HepG2 (cell line): ENCODE results near the gene DDX53. TPM values are rescaled to one million over a fixed set of nuclear protein-coding genes. Genes with fewer than 3 reads are reported as not detected.

Source experiments
- ATAC-seq: fragments of 200-7000 bp; cut with Tn5 transposase; 3 replicates; pipeline ENCODE4 v1.9.1; 2020; ENCODE audit warnings: mild to moderate bottlenecking, moderate library complexity
- BruUV-seq: library from RNA; stranded (reverse); fragments of 400-500 nt; replicated peaks from 2 replicates; lab custom pipeline; 2021; lab: Mats Ljungman, UMichigan
- CTCF ChIA-PET: fragments of 300-600 bp; formaldehyde crosslinking; extraction: SDS; loops from one replicate; lab custom pipeline; 2021; ENCODE audit warnings: low total read pairs, inconsistent platforms, low intra/inter-chr PET ratio; lab: Yijun Ruan, JAX
- POLR2A ChIA-PET: fragments of 350-600 bp; sonication (Branson Sonifier 250); formaldehyde crosslinking; loops from one replicate; lab custom pipeline; 2020; ENCODE audit warnings: antibody characterized with exemption, inconsistent platforms; lab: Yijun Ruan, JAX
- DNase-seq: peaks from one replicate; pipeline ENCODE4 v3.0.0-alpha.2; 2015; ENCODE audit warnings: low spot score
- FAIRE-seq: peaks from 3 replicates; lab custom pipeline; 2011; peaks lifted over from hg19 to GRCh38; lab: Jason Lieb, UNC
- H2AFZ ChIP-seq: one replicate; pipeline ENCODE4 v1.6.1; 2011; ENCODE audit warnings: low read length, inconsistent platforms
- H3K27ac ChIP-seq: fragments of 300-600 bp; 3 replicates; pipeline ENCODE4 v1.8.0; 2011; ENCODE audit warnings: mixed run types, mild to moderate bottlenecking, mixed read lengths, low read length, inconsistent platforms; ENCODE audit not compliant: insufficient read depth; ENCODE audit errors: extremely low read length
- H3K27me3 ChIP-seq, 2 experiments: fragments of 200-600 bp in 1 of 2; 2 replicates in 1 of 2; 3 replicates in 1 of 2; pipeline versions ENCODE4 v1.6.0 to v1.8.0; 2011; ENCODE audit warnings: low read length in 2 of 2, mild to moderate bottlenecking in 2 of 2, moderate library complexity in 2 of 2, inconsistent platforms in 1 of 2; ENCODE audit not compliant: insufficient read depth in 2 of 2, control insufficient read depth in 1 of 2
- H3K36me3 ChIP-seq, 2 experiments: fragments of 200-600 bp in 1 of 2; replicated peaks in 1 of 2; 2 replicates in 1 of 2; 3 replicates in 1 of 2; pipeline versions ENCODE4 v1.5.1 to v1.8.0; 2011; ENCODE audit warnings: low read length in 2 of 2, inconsistent platforms in 1 of 2; ENCODE audit not compliant: insufficient read depth in 2 of 2, control insufficient read depth in 1 of 2
- H3K4me1 ChIP-seq: 2 replicates; pipeline ENCODE4 v1.5.1; 2012; ENCODE audit warnings: low read length, inconsistent platforms; ENCODE audit not compliant: insufficient read depth
- H3K4me2 ChIP-seq: 2 replicates; pipeline ENCODE4 v1.6.0; 2011; ENCODE audit warnings: low read depth, low read length, inconsistent platforms
- H3K4me3 ChIP-seq, 3 experiments: fragments of 200-600 bp in 1 of 3; sonication (generic), shearing (Covaris generic) in 1 of 3; replicated peaks in 1 of 3; 2 replicates each; pipeline ENCODE4 v1.5.1; 2011 to 2016; ENCODE audit warnings: low read length in 3 of 3, inconsistent platforms in 2 of 3, low read depth in 2 of 3, mild to moderate bottlenecking in 2 of 3, control low read depth in 1 of 3, mixed read lengths in 1 of 3; ENCODE audit not compliant: insufficient read depth in 1 of 3
- H3K79me2 ChIP-seq: one replicate; pipeline ENCODE4 v1.6.1; 2011; ENCODE audit warnings: low read length, inconsistent platforms; ENCODE audit not compliant: insufficient read depth
- H3K9ac ChIP-seq: 2 replicates; pipeline ENCODE4 v1.6.0; 2011; ENCODE audit warnings: mild to moderate bottlenecking, low read depth, low read length, inconsistent platforms; ENCODE audit not compliant: insufficient read depth
- H3K9me3 ChIP-seq: 2 replicates; pipeline ENCODE4 v1.5.1; 2012; ENCODE audit warnings: mild to moderate bottlenecking, low read length
- H4K20me1 ChIP-seq: 2 replicates; pipeline ENCODE4 v1.6.0; 2011; ENCODE audit warnings: inconsistent platforms, mild to moderate bottlenecking, low read length, moderate library complexity; ENCODE audit not compliant: insufficient read depth
- AHR ChIP-seq: IDR thresholded peaks from 2 replicates; pipeline ENCODE4 v1.6.1; 2018; ENCODE audit warnings: missing genetic modification reagents, missing compliant biosample characterization
- CSRNP2 ChIP-seq: sonication (generic); formaldehyde crosslinking; conservative IDR thresholded peaks from 2 replicates; pipeline ENCODE4 v1.8.0; 2022; ENCODE audit warnings: low read depth, missing genetic modification reagents
- FUBP1 ChIP-seq: sonication (generic); formaldehyde crosslinking; IDR thresholded peaks from 2 replicates; pipeline ENCODE4 v1.5.1; 2020; ENCODE audit warnings: missing genetic modification reagents, mild to moderate bottlenecking, borderline replicate concordance
- HCFC1 ChIP-seq: fragments of 150-350 bp; IDR thresholded peaks from 2 replicates; pipeline ENCODE4 v1.6.1; 2014; ENCODE audit warnings: low read depth, low read length
- HMGA1 ChIP-seq: sonication (generic); formaldehyde crosslinking; conservative IDR thresholded peaks from 2 replicates; pipeline ENCODE4 v1.4.0; 2020; ENCODE audit warnings: missing genetic modification reagents
- MEIS2 ChIP-seq: sonication (generic); formaldehyde crosslinking; IDR thresholded peaks from 2 replicates; pipeline ENCODE4 v1.9.0; 2021; ENCODE audit warnings: mild to moderate bottlenecking, missing genetic modification reagents
- MTA1 ChIP-seq: sonication (generic); formaldehyde crosslinking; IDR thresholded peaks from 2 replicates; pipeline ENCODE4 v1.4.0; 2020; ENCODE audit warnings: missing genetic modification reagents, mild to moderate bottlenecking, borderline replicate concordance
- NCOA2 ChIP-seq: sonication (generic); formaldehyde crosslinking; IDR thresholded peaks from 2 replicates; pipeline ENCODE4 v1.8.0; 2022; ENCODE audit warnings: inconsistent platforms
- NFE2L1 ChIP-seq: sonication (generic); formaldehyde crosslinking; IDR thresholded peaks from 2 replicates; pipeline ENCODE4 v1.4.0; 2020; ENCODE audit warnings: missing genetic modification reagents, mild to moderate bottlenecking, borderline replicate concordance
- RORA ChIP-seq: sonication (generic); formaldehyde crosslinking; IDR thresholded peaks from 2 replicates; pipeline ENCODE4 v1.5.0; 2020; ENCODE audit warnings: mild to moderate bottlenecking, missing genetic modification reagents, moderate library complexity
- SRSF9 ChIP-seq: fragments of 200-400 bp; formaldehyde crosslinking; IDR thresholded peaks from 2 replicates; pipeline ENCODE4 v1.6.1; 2018; ENCODE audit warnings: borderline replicate concordance, mild to moderate bottlenecking, low read depth, low read length; ENCODE audit not compliant: insufficient read depth, poor library complexity, severe bottlenecking
- TEAD3 ChIP-seq: optimal IDR thresholded peaks from 2 replicates; pipeline ENCODE3; 2016; ENCODE audit warnings: borderline replicate concordance
- ZNF260 ChIP-seq: sonication (generic); formaldehyde crosslinking; IDR thresholded peaks from 2 replicates; pipeline ENCODE4 v1.4.0; 2020; ENCODE audit warnings: missing genetic modification reagents, low read depth, mild to moderate bottlenecking, borderline replicate concordance
- ZNF572 ChIP-seq: sonication (generic); formaldehyde crosslinking; IDR thresholded peaks from 2 replicates; pipeline ENCODE4 v1.5.1; 2020; ENCODE audit warnings: mild to moderate bottlenecking, missing genetic modification reagents
- ZNF678 ChIP-seq: sonication (generic); formaldehyde crosslinking; IDR thresholded peaks from 2 replicates; pipeline ENCODE4 v1.4.0; 2020; ENCODE audit warnings: mild to moderate bottlenecking, missing genetic modification reagents
- ZNF7 ChIP-seq: IDR thresholded peaks from 2 replicates; pipeline ENCODE4 v1.6.1; 2016; ENCODE audit warnings: missing biosample characterization, missing genetic modification reagents
- WGBS: methylation state at CpG from one replicate; pipeline ENCODE4 v1.1.6; 2017; ENCODE audit warnings: low lambda C conversion rate; 5-methylcytosine and 5-hydroxymethylcytosine counted together
- in situ Hi-C: cut with HindIII; loops from 2 replicates; pipeline ENCODE4 v1.10.0; 2017; ENCODE audit warnings: low pct_unique_long_range_greater_than_20kb; ENCODE audit not compliant: extremely low pct_ligation_motif_present
- intact Hi-C: fragments of 100-400 bp; cut with micrococcal nuclease; formaldehyde crosslinking; loops from one replicate; pipeline ENCODE4 v1.10.0; 2022; ENCODE audit not compliant: unreplicated experiment
- polyA plus RNA-seq, 8 experiments: library from polyadenylated mRNA; depleted of rRNA in 3 of 8; stranded (reverse) in 7 of 8; unstranded in 1 of 8; fragments of >200 nt; fragmentation: Illumina TruSeq in 4 of 8; extraction: Trizol in 4 of 8; gene quantifications; 2 replicates each; pipeline versions ENCODE4 v1.2.1 to v1.2.3, GENCODE V29; 2011 to 2016; ENCODE audit warnings: low read depth in 4 of 8, missing spikeins in 1 of 8, mixed read lengths in 1 of 8; ENCODE audit not compliant: insufficient read depth in 1 of 8
- total RNA-seq, 5 experiments: library from RNA; depleted of rRNA; stranded (reverse); fragments of >200 nt; fragmentation: Illumina TruSeq; extraction: Trizol; gene quantifications; 2 replicates each; pipeline ENCODE4 v1.2.3, GENCODE V29; 2016; ENCODE audit warnings: low read depth in 1 of 5

The DDX53 gene
- total and polyA plus RNA-seq, 2 of the 13 experiments (the other 11 are each of a cell fraction or from before 2014, with no cell fraction given): not detected

- no peaks in the 10 kb centered on the region for H3K9me3 ChIP-seq
- H3K27ac ChIP-seq: no peak overlapping the region
- in situ Hi-C loops: no loop called here
- TF ChIP-seq ZNF572 (CRISPR knock-in tag) (no peak), MEIS2 (CRISPR knock-in tag) (no peak), MTA1 (CRISPR knock-in tag) (no peak), NCOA2 (CRISPR knock-in tag) (no peak), HCFC1 (no peak), ZNF678 (no peak)
- TF ChIP-seq, all 625 proteins: peak for 0
- 0% methylated on average over 2 of the region's 2 CpGs for WGBS
- CTCF ChIA-PET: no interaction called here
- H4K20me1 ChIP-seq: no peaks in the 10 kb centered on the region
- POLR2A ChIA-PET: no interaction called here
- ATAC-seq (no peak), FAIRE-seq (no peak), DNase-seq (no peak)
- no peaks in the 10 kb centered on the region for H3K79me2 ChIP-seq
- no peaks in the 10 kb centered on the region for H3K27me3 ChIP-seq
- intact Hi-C loops: no loop called here
- H3K4me3 ChIP-seq: no peak overlapping the region
- no peak overlapping the region for H2AFZ ChIP-seq
- no peaks in the 10 kb centered on the region for H3K36me3 ChIP-seq
- BruUV-seq: no TSS peak
- H3K4me1 ChIP-seq: no peaks in the 10 kb centered on the region
- no peak overlapping the region for H3K4me2 ChIP-seq
- H3K9ac ChIP-seq: no peak overlapping the region
Observed at GRCh38 chrX:22963196-22963595, 36.6 kb upstream of the DDX53 start.

DNA sequence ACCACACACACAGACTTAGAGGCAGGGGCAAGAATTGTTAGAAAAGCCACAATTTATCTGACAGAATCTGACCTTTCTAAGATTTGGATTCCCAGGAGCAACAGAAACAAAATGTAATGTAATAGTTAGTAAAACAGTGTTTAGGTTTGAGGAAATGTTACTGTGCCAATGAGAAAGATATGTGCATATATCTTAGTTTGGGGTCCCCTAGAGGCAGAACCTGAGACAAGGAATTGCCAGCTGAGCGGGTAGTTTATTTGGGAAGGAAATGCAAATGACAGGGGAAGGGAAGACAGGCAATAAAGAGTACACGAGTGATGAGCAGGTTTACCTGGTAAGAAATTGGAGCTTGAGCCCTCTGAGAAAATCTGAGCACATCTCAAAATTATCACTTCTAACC, 31.3 kb upstream of the DDX53 start:
- no peak overlapping the region for H2AFZ ChIP-seq
- no peak overlapping the region for H3K4me2 ChIP-seq
- POLR2A ChIA-PET: no interaction called here
- BruUV-seq: no TSS peak
- H3K9me3 ChIP-seq: no peaks in the 10 kb centered on the region
- ATAC-seq (no peak), FAIRE-seq (no peak), DNase-seq (no peak)
- H3K27ac ChIP-seq: no peak overlapping the region
- no peaks in the 10 kb centered on the region for H3K4me1 ChIP-seq
- intact Hi-C loops: no loop called here
- no peak overlapping the region for H3K4me3 ChIP-seq
- in situ Hi-C loops: no loop called here
- no peaks in the 10 kb centered on the region for H4K20me1 ChIP-seq
- H3K9ac ChIP-seq: no peak overlapping the region
- CTCF ChIA-PET: no interaction called here
- TF ChIP-seq AHR: no peak
- no peak for TF ChIP-seq NFE2L1 (CRISPR knock-in tag)
- no peak for TF ChIP-seq FUBP1 (CRISPR knock-in tag)
- no peak for TF ChIP-seq RORA (CRISPR knock-in tag)
- TF ChIP-seq ZNF260 (CRISPR knock-in tag): no peak
- TF ChIP-seq ZNF7 (CRISPR knock-in tag): no peak
- no peak for TF ChIP-seq HMGA1 (CRISPR knock-in tag)
- TF ChIP-seq CSRNP2 (CRISPR knock-in tag): no peak
- no peak for TF ChIP-seq SRSF9
- no peak for TF ChIP-seq TEAD3 (CRISPR knock-in tag)
- no peaks in the 10 kb centered on the region for H3K79me2 ChIP-seq
- WGBS: 0% methylated on average over 2 of the region's 2 CpGs
- H3K27me3 ChIP-seq: no peaks in the 10 kb centered on the region
- H3K36me3 ChIP-seq: no peaks in the 10 kb centered on the region
